Measurements from ENCODE around the gene ADGRL2. TPM values are rescaled to one million over a fixed set of nuclear protein-coding genes. Genes with fewer than 3 reads are reported as not detected.

ADGRL2 gene
- total RNA-seq, 1 donor from 2014 or later: 25.1 TPM

GRCh38 chr1:81970416-81970815, 169.7 kb downstream of the ADGRL2 start:
- no peak for TF ChIP-seq CTCF (IDR thresholded peaks at IDR 0.05; ENCODE audit: insufficient read depth, low read length, poor library complexity, severe bottlenecking)
- H3K36me3 ChIP-seq (ENCODE audit: control insufficient read depth, insufficient read depth, low read length): no peaks in the 10 kb centered on the region
- no peak for DNase-seq (ENCODE audit: low read depth)
- no peak overlapping the region for H3K4me3 ChIP-seq (ENCODE audit: low read depth, low read length)
- H3K27me3 ChIP-seq (ENCODE audit: control insufficient read depth, insufficient read depth, low read length): no peaks in the 10 kb centered on the region

GRCh38 chr1:81974222-81974841, 173.6 kb downstream of the ADGRL2 start:
- DNase-seq (ENCODE audit: low read depth): peak; percentile 28
- H3K27me3 ChIP-seq (ENCODE audit: control insufficient read depth, insufficient read depth, low read length): no peaks in the 10 kb centered on the region
- H3K4me3 ChIP-seq (ENCODE audit: low read depth, low read length): no peak overlapping the region
- TF ChIP-seq CTCF (IDR thresholded peaks at IDR 0.05; ENCODE audit: insufficient read depth, low read length, poor library complexity, severe bottlenecking): no peak
- H3K36me3 ChIP-seq (ENCODE audit: control insufficient read depth, insufficient read depth, low read length): no peaks in the 10 kb centered on the region

- TF ChIP-seq CTCF (IDR thresholded peaks at IDR 0.05; ENCODE audit: insufficient read depth, low read length, poor library complexity, severe bottlenecking): no peak
- Histone ChIP-seq H3K36me3 (ENCODE audit: control insufficient read depth, insufficient read depth, low read length) (no peaks in the 10 kb centered on the region), H3K27me3 (ENCODE audit: control insufficient read depth, insufficient read depth, low read length) (no peaks in the 10 kb centered on the region), H3K4me3 (ENCODE audit: low read depth, low read length) (no peak overlapping the region)
- DNase-seq (ENCODE audit: low read depth): no peak
Measured at GRCh38 chr1:81974883-81975555, 174.3 kb downstream of the ADGRL2 start.

- H3K4me3 ChIP-seq (ENCODE audit: low read depth, low read length): no peak overlapping the region
- TF ChIP-seq CTCF (IDR thresholded peaks at IDR 0.05; ENCODE audit: insufficient read depth, low read length, poor library complexity, severe bottlenecking): no peak
- no peak for DNase-seq (ENCODE audit: low read depth)
- no peaks in the 10 kb centered on the region for H3K27me3 ChIP-seq (ENCODE audit: control insufficient read depth, insufficient read depth, low read length)
- H3K36me3 ChIP-seq (ENCODE audit: control insufficient read depth, insufficient read depth, low read length): no peaks in the 10 kb centered on the region
Measured at GRCh38 chr1:81976539-81976938, 175.8 kb downstream of the ADGRL2 start.

GRCh38 chr1:81978945-81979344, 178.2 kb downstream of the ADGRL2 start:
- DNase-seq (ENCODE audit: low read depth): no peak
- TF ChIP-seq CTCF (IDR thresholded peaks at IDR 0.05; ENCODE audit: insufficient read depth, low read length, poor library complexity, severe bottlenecking): no peak
- Histone ChIP-seq H3K27me3 (ENCODE audit: control insufficient read depth, insufficient read depth, low read length) (no peaks in the 10 kb centered on the region), H3K36me3 (ENCODE audit: control insufficient read depth, insufficient read depth, low read length) (no peaks in the 10 kb centered on the region), H3K4me3 (ENCODE audit: low read depth, low read length) (no peak overlapping the region)

GRCh38 chr1:81982523-81982922, 181.8 kb downstream of the ADGRL2 start:
- TF ChIP-seq CTCF (IDR thresholded peaks at IDR 0.05; ENCODE audit: insufficient read depth, low read length, poor library complexity, severe bottlenecking): no peak
- H3K27me3 ChIP-seq (ENCODE audit: control insufficient read depth, insufficient read depth, low read length): no peaks in the 10 kb centered on the region
- no peak for DNase-seq (ENCODE audit: low read depth)
- H3K4me3 ChIP-seq (ENCODE audit: low read depth, low read length): no peak overlapping the region
- no peaks in the 10 kb centered on the region for H3K36me3 ChIP-seq (ENCODE audit: control insufficient read depth, insufficient read depth, low read length)
